Keratinocyte (primary cell): ENCODE measurements around the gene BOC. TPM values are rescaled to one million over a fixed set of nuclear protein-coding genes. Genes with fewer than 3 reads are reported as not detected.

Source experiments
- DNase-seq: peaks from one replicate; pipeline ENCODE4 v3.0.0-alpha.2; 2011; ENCODE audit warnings: low read depth, missing footprints, low spot score
- FAIRE-seq: peaks from 2 replicates; lab custom pipeline; 2011; peaks lifted over from hg19 to GRCh38; lab: Jason Lieb, UNC
- H2AFZ ChIP-seq: 2 replicates; pipeline ENCODE4 v1.6.0; 2012; ENCODE audit warnings: low read length, control low read depth, inconsistent platforms; ENCODE audit not compliant: control insufficient read depth
- H3K27ac ChIP-seq: 2 replicates; pipeline ENCODE4 v1.5.1; 2011; ENCODE audit warnings: low read length; ENCODE audit not compliant: control insufficient read depth, insufficient read depth
- H3K27me3 ChIP-seq: 3 replicates; pipeline ENCODE4 v1.6.0; 2011; ENCODE audit warnings: low read length; ENCODE audit not compliant: control insufficient read depth, insufficient read depth; ENCODE audit errors: extremely low read depth
- H3K36me3 ChIP-seq, 2 experiments: 2 replicates in 1 of 2; 3 replicates in 1 of 2; pipeline ENCODE4 v1.5.1; 2011; ENCODE audit warnings: low read length in 2 of 2, mild to moderate bottlenecking in 1 of 2; ENCODE audit not compliant: control insufficient read depth in 2 of 2, insufficient read depth in 2 of 2; ENCODE audit errors: extremely low read depth in 1 of 2
- H3K4me1 ChIP-seq: 3 replicates; pipeline ENCODE4 v1.5.1; 2011; ENCODE audit warnings: low read length; ENCODE audit not compliant: control insufficient read depth, insufficient read depth; ENCODE audit errors: extremely low read depth
- H3K4me2 ChIP-seq: 3 replicates; pipeline ENCODE4 v1.6.0; 2011; ENCODE audit warnings: low read depth, low read length; ENCODE audit not compliant: control insufficient read depth, insufficient read depth; ENCODE audit errors: extremely low read depth
- H3K4me3 ChIP-seq, 3 experiments: fragments of 200-600 bp in 1 of 3; sonication (generic) in 1 of 3; 2 replicates in 2 of 3; 3 replicates in 1 of 3; pipeline ENCODE4 v1.5.1; 2011 to 2016; ENCODE audit warnings: low read length in 3 of 3, mild to moderate bottlenecking in 3 of 3, control low read depth in 2 of 3, inconsistent platforms in 1 of 3, low read depth in 1 of 3, mixed read lengths in 1 of 3, mixed run types in 1 of 3, moderate library complexity in 1 of 3; ENCODE audit not compliant: control insufficient read depth in 2 of 3, insufficient read depth in 2 of 3; ENCODE audit errors: extremely low read depth in 1 of 3
- H3K79me2 ChIP-seq: 2 replicates; pipeline ENCODE4 v1.6.0; 2012; ENCODE audit warnings: low read length; ENCODE audit not compliant: control insufficient read depth, insufficient read depth
- H3K9ac ChIP-seq: 3 replicates; pipeline ENCODE4 v1.6.0; 2011; ENCODE audit warnings: low read length; ENCODE audit not compliant: control insufficient read depth, insufficient read depth; ENCODE audit errors: extremely low read depth
- H3K9me1 ChIP-seq: 3 replicates; pipeline ENCODE4 v1.6.0; 2011; ENCODE audit warnings: low read length; ENCODE audit not compliant: control insufficient read depth, insufficient read depth; ENCODE audit errors: extremely low read depth
- H3K9me3 ChIP-seq: 2 replicates; pipeline ENCODE4 v1.5.1; 2012; ENCODE audit warnings: low read depth, low read length; ENCODE audit not compliant: control insufficient read depth
- H4K20me1 ChIP-seq: 3 replicates; pipeline ENCODE4 v1.6.0; 2011; ENCODE audit warnings: low read length; ENCODE audit not compliant: control insufficient read depth, insufficient read depth; ENCODE audit errors: extremely low read depth
- EZH2 ChIP-seq: IDR thresholded peaks from one replicate; pipeline ENCODE4 v1.6.1; 2012; ENCODE audit warnings: inconsistent platforms, mild to moderate bottlenecking, low read length, moderate library complexity
- dilution Hi-C: fragments of 300-500 bp; cut with MboI; formaldehyde crosslinking; loops from one replicate; pipeline ENCODE4 v1.7.0; 2020; ENCODE audit warnings: low sequenced_read_pairs; ENCODE audit not compliant: extremely low pct_ligation_motif_present
- polyA plus RNA-seq, 5 experiments: library from polyadenylated mRNA; depleted of rRNA in 3 of 5; stranded (reverse) in 3 of 5; stranded (forward) in 1 of 5; unstranded in 1 of 5; fragments of >200 nt; gene quantifications; 1 replicate in 1 of 5; 2 replicates in 3 of 5; 3 replicates in 1 of 5; pipeline versions ENCODE4 v1.2.1 to v1.2.3, GENCODE V29; 2011 to 2012; ENCODE audit warnings: missing spikeins in 2 of 5, low read depth in 1 of 5, low replicate concordance in 1 of 5
- TF ChIP-seq, protein P1 (sequence below), 3 experiments: IDR thresholded peaks in 1 of 3; conservative IDR thresholded peaks in 1 of 3; optimal IDR thresholded peaks in 1 of 3; 2 replicates in 2 of 3; 3 replicates in 1 of 3; pipeline versions ENCODE3 to v1.5.1; 2011; ENCODE audit warnings: low read length in 3 of 3, mild to moderate bottlenecking in 3 of 3, moderate library complexity in 2 of 3, control low read depth in 1 of 3, inconsistent platforms in 1 of 3; ENCODE audit not compliant: insufficient read depth in 2 of 3; ENCODE audit errors: extremely low read depth in 1 of 3

Gene BOC
- polyA plus RNA-seq, 1 donor (not counting 4 experiments of a cell fraction or from before 2014, with no cell fraction given): 11.2 TPM

DNA sequence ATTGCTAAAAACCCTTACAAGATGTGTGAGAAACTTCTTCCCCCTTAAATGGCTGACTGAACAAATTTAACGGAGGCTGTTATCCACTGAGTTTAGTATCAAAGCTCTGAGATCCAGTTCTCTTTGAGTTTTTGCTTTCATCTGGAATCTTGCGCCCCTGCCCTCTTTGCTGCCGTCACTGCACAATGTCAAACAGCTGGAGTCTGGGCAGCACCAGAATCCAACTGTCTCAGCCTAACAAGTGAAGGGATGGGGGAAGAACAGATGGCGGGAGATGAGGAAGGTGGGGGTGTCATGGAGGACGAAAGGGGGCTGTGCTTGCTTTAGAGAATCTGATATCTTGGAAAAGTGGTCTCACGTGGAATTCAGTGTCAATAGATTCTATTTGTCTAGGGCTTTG, 7.0 kb upstream of the BOC start:
- no peaks in the 10 kb centered on the region for H3K9me3 ChIP-seq
- H3K9me1 ChIP-seq: no peaks in the 10 kb centered on the region
- no peaks in the 10 kb centered on the region for H3K4me1 ChIP-seq
- H3K4me2 ChIP-seq: no peak overlapping the region
- TF ChIP-seq, protein P1, sequence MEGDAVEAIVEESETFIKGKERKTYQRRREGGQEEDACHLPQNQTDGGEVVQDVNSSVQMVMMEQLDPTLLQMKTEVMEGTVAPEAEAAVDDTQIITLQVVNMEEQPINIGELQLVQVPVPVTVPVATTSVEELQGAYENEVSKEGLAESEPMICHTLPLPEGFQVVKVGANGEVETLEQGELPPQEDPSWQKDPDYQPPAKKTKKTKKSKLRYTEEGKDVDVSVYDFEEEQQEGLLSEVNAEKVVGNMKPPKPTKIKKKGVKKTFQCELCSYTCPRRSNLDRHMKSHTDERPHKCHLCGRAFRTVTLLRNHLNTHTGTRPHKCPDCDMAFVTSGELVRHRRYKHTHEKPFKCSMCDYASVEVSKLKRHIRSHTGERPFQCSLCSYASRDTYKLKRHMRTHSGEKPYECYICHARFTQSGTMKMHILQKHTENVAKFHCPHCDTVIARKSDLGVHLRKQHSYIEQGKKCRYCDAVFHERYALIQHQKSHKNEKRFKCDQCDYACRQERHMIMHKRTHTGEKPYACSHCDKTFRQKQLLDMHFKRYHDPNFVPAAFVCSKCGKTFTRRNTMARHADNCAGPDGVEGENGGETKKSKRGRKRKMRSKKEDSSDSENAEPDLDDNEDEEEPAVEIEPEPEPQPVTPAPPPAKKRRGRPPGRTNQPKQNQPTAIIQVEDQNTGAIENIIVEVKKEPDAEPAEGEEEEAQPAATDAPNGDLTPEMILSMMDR (optimal IDR thresholded peaks at IDR 0.05 in 1 of 3, IDR thresholded peaks at IDR 0.05 in 1 of 3, conservative IDR thresholded peaks at IDR 0.05 in 1 of 3; ENCODE audit: extremely low read depth in 1 of 3, insufficient read depth in 2 of 3, low read length in 3 of 3): no peak
- TF ChIP-seq EZH2: no peak
- dilution Hi-C loops: no loop called here
- no peak overlapping the region for H3K4me3 ChIP-seq
- H3K9ac ChIP-seq: no peak overlapping the region
- H2AFZ ChIP-seq: no peak overlapping the region
- DNase-seq (no peak), FAIRE-seq (no peak)
- no peaks in the 10 kb centered on the region for H3K36me3 ChIP-seq
- no peaks in the 10 kb centered on the region for H3K27me3 ChIP-seq
- no peaks in the 10 kb centered on the region for H3K79me2 ChIP-seq
- no peak overlapping the region for H3K27ac ChIP-seq
- H4K20me1 ChIP-seq: no peaks in the 10 kb centered on the region

DNA sequence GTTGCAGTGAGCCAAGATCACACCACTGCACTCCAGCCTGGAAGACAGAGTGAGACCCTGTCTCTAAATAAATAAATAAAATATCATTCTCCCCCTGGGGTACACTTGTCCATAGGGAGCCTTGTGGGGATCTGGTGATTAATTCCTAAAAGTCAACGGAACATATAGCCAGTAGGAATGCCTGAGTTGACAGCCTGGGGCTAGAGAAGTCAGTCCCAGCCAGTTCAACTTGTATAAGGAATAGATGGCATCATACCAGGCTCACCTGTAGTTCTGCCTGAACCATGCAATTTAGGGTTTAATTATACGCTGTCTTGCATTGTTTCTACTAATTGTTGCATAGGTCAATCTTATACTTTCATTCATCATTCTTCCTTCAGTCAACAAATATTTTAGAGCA, 5.9 kb upstream of the BOC start:
- dilution Hi-C loops: no loop called here
- H3K4me1 ChIP-seq: peaks cover 2% of the 10 kb centered on the region
- H2AFZ ChIP-seq: no peak overlapping the region
- no peaks in the 10 kb centered on the region for H3K79me2 ChIP-seq
- FAIRE-seq (no peak), DNase-seq (no peak)
- no peaks in the 10 kb centered on the region for H3K27me3 ChIP-seq
- H3K4me3 ChIP-seq: no peak overlapping the region
- no peaks in the 10 kb centered on the region for H3K36me3 ChIP-seq
- no peak overlapping the region for H3K9ac ChIP-seq
- no peaks in the 10 kb centered on the region for H3K9me3 ChIP-seq
- H3K27ac ChIP-seq: no peak overlapping the region
- TF ChIP-seq, protein P1 (optimal IDR thresholded peaks at IDR 0.05 in 1 of 3, IDR thresholded peaks at IDR 0.05 in 1 of 3, conservative IDR thresholded peaks at IDR 0.05 in 1 of 3; ENCODE audit: extremely low read depth in 1 of 3, insufficient read depth in 2 of 3, low read length in 3 of 3): no peak
- no peak for TF ChIP-seq EZH2
- no peaks in the 10 kb centered on the region for H4K20me1 ChIP-seq
- no peaks in the 10 kb centered on the region for H3K9me1 ChIP-seq
- H3K4me2 ChIP-seq: no peak overlapping the region
